Ishikawa (cell line): Measurements from ENCODE around the gene CRIP3.

Experiments used
- CEBPB ChIP-seq: IDR thresholded peaks from 2 replicates; pipeline ENCODE4 v1.6.1; 2012
- CREB1 ChIP-seq: IDR thresholded peaks from 2 replicates; pipeline ENCODE4 v1.6.1; 2012; ENCODE audit warnings: low read depth
- EGR1 ChIP-seq: IDR thresholded peaks from 2 replicates; pipeline ENCODE4 v1.6.1; 2012
- EP300 ChIP-seq: IDR thresholded peaks from 2 replicates; pipeline ENCODE4 v1.6.1; 2012; ENCODE audit warnings: borderline replicate concordance
- FOXM1 ChIP-seq: IDR thresholded peaks from 2 replicates; pipeline ENCODE4 v1.6.1; 2012; ENCODE audit warnings: low read depth, borderline replicate concordance
- NFIC ChIP-seq: IDR thresholded peaks from 2 replicates; pipeline ENCODE4 v1.6.1; 2012
- RAD21 ChIP-seq: IDR thresholded peaks from 2 replicates; pipeline ENCODE4 v1.6.1; 2012; ENCODE audit warnings: low read depth
- TAF1 ChIP-seq: IDR thresholded peaks from 2 replicates; pipeline ENCODE4 v1.6.1; 2012; ENCODE audit warnings: low read depth, mild to moderate bottlenecking
- TCF12 ChIP-seq: IDR thresholded peaks from 2 replicates; pipeline ENCODE4 v1.6.1; 2012; ENCODE audit warnings: low read depth
- TEAD4 ChIP-seq: IDR thresholded peaks from 2 replicates; pipeline ENCODE4 v1.6.1; 2012
- YY1 ChIP-seq: IDR thresholded peaks from 2 replicates; pipeline ENCODE4 v1.6.1; 2012; ENCODE audit warnings: low read depth
- ZBTB7A ChIP-seq: IDR thresholded peaks from 2 replicates; pipeline ENCODE4 v1.6.1; 2012; ENCODE audit warnings: low read depth
- TF ChIP-seq, protein P1 (sequence below): IDR thresholded peaks from 2 replicates; pipeline ENCODE4 v1.6.1; 2012
- TF ChIP-seq, protein P2 (sequence below): IDR thresholded peaks from 2 replicates; pipeline ENCODE4 v1.6.1; 2012
- TF ChIP-seq, protein P3 (sequence below): IDR thresholded peaks from 2 replicates; pipeline ENCODE4 v1.6.1; 2012; ENCODE audit warnings: low read depth, mild to moderate bottlenecking

The CRIP3 gene

DNA sequence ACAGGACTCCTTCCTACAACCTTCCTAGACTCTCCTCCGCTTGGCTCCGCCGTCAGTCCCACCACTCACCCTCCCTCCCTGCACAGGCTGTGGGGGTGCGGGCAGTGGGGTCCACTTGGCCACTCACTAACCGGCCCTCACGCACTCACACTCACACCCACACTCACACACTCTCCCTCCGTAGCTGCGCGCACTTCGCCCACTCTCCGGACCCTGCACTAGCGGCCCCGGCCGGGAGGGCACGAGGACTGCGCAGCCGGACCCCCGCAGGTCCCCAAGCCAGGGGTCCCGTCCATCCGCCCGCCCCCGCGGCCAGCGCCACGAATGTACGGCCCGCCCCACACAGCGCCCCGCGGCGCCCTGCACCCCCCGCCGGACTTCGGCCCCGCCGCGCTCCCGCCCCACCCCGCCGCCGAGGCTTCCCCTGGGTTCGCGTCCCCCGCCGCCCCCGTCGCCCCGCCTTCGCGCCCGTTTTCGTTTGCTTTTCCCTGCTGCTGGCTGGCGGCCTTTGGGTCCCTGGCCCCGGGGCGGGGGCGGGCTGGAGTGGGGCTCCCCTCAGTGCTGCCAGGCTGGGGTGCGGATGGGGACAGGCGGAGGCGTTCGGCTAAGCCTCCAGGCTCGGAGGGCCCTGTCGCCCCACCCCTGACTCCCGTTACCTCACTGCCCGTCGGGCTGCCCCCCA, 33.6 kb downstream of the CRIP3 start:
- TF ChIP-seq RAD21 (no peak), ZBTB7A (peak; percentile 40; the same call in 1 of the 2 replicates), EGR1 (peak; percentile 59; the same call in 1 of the 2 replicates)

DNA sequence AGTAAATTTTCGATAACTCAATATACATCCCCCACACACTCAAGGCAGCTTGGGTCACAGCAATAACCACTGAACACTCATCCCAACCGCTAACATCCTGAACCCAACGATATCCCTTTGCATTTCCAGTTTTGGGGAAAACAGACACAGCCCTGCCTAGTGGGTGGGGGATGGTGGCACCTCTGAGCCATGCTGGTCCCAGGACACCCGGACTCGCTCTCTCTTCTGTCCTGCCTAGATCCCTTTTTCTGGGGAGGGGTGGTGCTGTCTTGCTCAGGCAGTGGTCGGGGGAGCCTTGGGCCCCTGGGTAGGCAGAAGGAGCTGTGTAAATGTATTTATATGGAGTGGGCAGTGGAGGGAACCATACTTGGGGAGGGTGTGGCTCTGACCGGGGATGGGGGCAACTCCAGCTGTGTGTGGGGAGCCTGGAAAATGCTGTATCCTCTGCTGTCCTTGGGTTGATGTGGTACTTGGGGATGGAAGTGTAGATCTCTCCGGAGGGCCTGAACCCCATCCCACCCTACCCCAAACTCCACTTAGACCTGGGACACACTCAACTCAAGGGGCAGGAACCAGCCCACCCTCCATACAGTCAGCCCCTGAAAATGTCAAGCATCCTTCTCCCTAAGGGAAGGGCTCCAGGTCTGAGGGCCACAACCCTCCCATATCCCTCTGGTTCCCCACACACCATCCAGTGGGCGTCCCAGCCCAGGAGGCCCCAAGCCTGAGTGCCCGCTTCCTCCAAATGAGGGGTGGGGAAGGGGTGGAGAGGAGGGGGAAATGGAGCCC, 34.3 kb downstream of the CRIP3 start:
- TF ChIP-seq, protein P1, sequence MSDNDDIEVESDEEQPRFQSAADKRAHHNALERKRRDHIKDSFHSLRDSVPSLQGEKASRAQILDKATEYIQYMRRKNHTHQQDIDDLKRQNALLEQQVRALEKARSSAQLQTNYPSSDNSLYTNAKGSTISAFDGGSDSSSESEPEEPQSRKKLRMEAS, result no peak
- no peak for TF ChIP-seq ZBTB7A
- no peak for TF ChIP-seq EGR1
- TF ChIP-seq TAF1, result no peak
- no peak for TF ChIP-seq RAD21
- TF ChIP-seq TEAD4, result no peak
- TF ChIP-seq YY1, result no peak
- no peak for TF ChIP-seq CREB1
- TF ChIP-seq FOXM1, result no peak
- TF ChIP-seq, protein P2, sequence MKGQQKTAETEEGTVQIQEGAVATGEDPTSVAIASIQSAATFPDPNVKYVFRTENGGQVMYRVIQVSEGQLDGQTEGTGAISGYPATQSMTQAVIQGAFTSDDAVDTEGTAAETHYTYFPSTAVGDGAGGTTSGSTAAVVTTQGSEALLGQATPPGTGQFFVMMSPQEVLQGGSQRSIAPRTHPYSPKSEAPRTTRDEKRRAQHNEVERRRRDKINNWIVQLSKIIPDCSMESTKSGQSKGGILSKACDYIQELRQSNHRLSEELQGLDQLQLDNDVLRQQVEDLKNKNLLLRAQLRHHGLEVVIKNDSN, result no peak
- no peak for TF ChIP-seq CEBPB
- no peak for TF ChIP-seq TCF12
- TF ChIP-seq, protein P3, sequence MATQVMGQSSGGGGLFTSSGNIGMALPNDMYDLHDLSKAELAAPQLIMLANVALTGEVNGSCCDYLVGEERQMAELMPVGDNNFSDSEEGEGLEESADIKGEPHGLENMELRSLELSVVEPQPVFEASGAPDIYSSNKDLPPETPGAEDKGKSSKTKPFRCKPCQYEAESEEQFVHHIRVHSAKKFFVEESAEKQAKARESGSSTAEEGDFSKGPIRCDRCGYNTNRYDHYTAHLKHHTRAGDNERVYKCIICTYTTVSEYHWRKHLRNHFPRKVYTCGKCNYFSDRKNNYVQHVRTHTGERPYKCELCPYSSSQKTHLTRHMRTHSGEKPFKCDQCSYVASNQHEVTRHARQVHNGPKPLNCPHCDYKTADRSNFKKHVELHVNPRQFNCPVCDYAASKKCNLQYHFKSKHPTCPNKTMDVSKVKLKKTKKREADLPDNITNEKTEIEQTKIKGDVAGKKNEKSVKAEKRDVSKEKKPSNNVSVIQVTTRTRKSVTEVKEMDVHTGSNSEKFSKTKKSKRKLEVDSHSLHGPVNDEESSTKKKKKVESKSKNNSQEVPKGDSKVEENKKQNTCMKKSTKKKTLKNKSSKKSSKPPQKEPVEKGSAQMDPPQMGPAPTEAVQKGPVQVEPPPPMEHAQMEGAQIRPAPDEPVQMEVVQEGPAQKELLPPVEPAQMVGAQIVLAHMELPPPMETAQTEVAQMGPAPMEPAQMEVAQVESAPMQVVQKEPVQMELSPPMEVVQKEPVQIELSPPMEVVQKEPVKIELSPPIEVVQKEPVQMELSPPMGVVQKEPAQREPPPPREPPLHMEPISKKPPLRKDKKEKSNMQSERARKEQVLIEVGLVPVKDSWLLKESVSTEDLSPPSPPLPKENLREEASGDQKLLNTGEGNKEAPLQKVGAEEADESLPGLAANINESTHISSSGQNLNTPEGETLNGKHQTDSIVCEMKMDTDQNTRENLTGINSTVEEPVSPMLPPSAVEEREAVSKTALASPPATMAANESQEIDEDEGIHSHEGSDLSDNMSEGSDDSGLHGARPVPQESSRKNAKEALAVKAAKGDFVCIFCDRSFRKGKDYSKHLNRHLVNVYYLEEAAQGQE, result no peak

DNA sequence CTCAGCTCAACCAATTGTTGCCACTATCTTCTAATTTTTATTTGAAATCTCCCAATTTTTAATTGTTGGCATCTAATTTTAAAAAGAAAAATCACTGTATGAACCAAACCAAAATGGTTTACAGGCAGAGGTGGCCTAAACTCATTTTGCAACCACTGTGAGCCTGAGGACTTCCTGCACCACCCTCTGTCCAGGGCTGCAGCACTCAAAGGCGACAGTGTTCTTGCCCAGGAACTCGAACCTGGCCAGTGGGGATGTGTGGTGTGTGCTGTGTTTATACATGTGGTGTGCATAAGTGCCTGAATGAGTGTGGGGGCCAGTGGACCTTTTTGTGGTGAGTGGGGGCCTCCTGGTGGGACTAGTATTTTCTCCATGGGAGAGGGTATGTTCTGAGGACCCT, 34.9 kb downstream of the CRIP3 start:
- TF ChIP-seq EP300 (no peak), CREB1 (no peak), FOXM1 (no peak), ZBTB7A (no peak), TAF1 (no peak), TEAD4 (no peak), RAD21 (no peak), EGR1 (no peak), CEBPB (no peak), NFIC (no peak), TCF12 (no peak), YY1 (no peak)
- TF ChIP-seq, protein P1, result no peak
- TF ChIP-seq, protein P2, result no peak
- TF ChIP-seq, protein P3, result no peak

DNA sequence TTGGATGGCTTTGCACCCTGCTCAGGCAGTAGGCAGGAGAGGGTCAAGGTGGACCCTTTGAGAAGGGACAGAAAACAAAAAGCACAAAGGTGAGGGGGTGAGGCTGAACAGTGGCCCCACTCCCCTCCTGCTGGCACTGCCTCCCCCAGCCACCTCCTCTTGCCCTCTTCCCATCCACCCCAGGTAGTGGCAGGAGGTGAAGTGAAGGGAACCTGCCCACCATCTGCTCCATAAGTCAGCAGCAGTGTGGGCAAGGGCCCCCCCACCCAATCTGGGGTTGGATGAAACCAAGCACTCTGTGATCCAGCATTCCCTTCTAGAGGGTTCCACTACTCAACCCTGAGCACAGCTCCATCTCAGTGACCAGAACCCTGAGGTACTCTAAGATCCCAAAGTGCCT, 36.7 kb downstream of the CRIP3 start:
- no peak for TF ChIP-seq EP300
- no peak for TF ChIP-seq YY1
- TF ChIP-seq TCF12, result no peak
- no peak for TF ChIP-seq CEBPB
- TF ChIP-seq ZBTB7A, result no peak
- no peak for TF ChIP-seq TAF1
- TF ChIP-seq, protein P2, result no peak
- no peak for TF ChIP-seq RAD21

DNA sequence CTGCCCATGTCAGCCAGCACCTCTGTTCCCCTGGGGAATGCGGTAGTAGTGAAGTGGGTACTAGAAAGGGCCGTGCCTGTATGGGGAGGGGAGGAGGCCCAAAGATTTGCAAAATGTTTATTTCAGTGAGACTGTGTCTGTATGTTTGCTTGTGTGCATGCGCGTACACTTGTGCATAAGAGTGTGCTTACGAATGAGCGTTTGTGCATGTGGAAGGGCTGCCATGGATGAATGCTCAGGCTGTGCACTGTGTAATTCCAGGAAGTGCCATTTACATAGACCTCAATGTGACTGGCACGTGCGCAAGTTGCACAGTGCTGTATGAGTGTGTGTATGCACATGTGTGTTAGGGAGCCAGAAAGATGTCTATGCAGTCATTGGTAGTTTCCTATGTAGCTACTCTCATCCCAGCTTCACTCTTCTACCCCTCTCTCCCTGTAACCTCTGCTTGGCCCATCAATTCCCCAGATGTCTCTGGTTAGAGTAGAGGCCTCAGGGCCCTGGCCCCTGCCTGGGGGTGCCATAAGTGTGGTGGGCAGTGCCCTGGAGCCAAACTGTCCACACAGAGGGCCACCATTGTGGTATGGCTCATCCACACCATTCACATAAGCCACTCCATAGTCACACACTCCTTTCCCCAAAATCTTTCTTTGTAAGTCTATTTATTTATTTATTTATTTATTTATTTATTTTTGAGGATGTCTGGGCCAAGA, 37.4 kb downstream of the CRIP3 start:
- TF ChIP-seq CREB1 (no peak), TAF1 (no peak), EP300 (no peak), NFIC (no peak), FOXM1 (no peak), RAD21 (no peak), TEAD4 (no peak), YY1 (no peak), ZBTB7A (no peak), TCF12 (no peak), CEBPB (no peak), EGR1 (no peak)
- TF ChIP-seq, protein P3, result no peak
- TF ChIP-seq, protein P1, result no peak
- TF ChIP-seq, protein P2, result no peak
